GM20431 (cell line): ENCODE measurements around the gene YTHDF1.

Experiments
- in situ Hi-C: fragments of 300-500 bp; cut with MseI, MboI; formaldehyde crosslinking; loops from one replicate; pipeline ENCODE4 v1.15.0; 2020; ENCODE audit warnings: low sequenced_read_pairs; ENCODE audit not compliant: unreplicated experiment

The YTHDF1 gene

DNA sequence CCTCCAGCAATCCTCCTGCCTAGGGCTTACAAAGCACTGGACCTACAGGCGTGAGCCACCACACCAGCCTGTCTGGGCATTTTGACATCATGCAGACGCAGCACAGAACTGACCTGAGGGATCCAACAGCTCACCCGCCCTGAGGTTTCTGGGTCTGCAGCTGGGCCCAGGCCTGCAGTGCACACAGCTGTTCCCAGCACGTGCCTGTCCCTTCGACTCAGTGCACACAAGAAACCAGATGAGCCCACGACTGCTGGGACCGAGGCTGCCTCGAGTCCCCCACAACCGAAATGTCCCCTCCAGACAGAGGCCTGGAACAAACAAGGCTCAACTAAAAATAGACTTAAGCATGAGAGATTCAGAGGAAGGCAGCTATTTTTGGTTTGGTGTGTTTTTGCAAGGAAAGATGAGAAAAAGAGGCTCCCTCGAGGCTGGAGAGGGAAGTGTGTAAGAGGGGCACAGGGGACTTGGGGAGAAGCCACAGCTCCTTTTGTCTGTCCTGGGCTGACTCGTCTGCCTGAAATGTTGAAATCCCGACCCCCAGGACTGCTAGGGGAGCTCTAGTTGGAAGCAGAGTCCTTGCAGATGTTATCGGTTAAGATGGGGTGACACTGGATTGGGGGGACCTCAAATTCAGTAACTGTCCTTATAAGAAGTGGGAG, 66.3 kb downstream of the YTHDF1 start:
- in situ Hi-C loops = no loop called here

DNA sequence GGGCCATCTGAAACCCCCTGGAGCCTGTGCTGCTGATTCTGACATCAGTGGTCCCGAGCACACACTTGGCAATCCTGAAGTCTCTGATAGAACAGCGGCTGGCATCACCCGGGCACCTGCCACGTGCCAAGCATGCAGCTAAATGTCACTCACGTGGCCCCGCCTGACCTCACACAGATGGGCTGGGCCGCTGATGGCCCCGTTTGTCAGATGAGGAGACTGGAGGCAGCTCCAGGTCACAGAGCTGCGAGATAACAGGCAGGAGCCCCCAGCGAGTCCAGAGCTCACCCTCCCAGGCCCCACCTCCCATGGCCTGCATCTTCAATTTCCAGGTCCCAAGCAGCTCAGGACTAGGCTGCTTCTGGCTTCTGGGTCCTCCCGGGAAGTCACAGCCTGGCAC, 67.2 kb downstream of the YTHDF1 start:
- in situ Hi-C loops = no loop called here

DNA sequence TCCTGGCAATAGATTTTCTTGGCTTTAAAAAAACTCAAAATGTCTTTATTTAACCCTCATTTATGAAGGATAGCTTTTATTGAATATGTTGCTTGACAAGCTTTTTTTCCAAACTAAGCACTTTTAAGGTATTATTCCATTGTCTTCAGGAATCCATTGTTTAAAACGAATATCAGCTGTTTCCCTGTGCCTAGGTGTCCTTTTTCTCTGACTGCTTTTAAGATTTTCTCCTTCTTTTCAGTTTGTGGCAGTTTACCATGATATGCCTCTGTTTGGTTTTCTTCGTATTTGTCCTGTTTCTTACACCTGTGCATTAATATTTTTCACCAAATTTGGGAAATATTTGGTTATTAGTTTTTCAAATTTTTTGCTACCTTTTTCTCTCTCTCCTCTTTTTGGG, 68.4 kb downstream of the YTHDF1 start:
- in situ Hi-C loops = no loop called here
